Neural cell (in vitro differentiated cells): ENCODE data around the gene CACNA1D. TPM values are rescaled to one million over a fixed set of nuclear protein-coding genes. Genes with fewer than 3 reads are reported as not detected.

ENCODE experiments used
- H2AFZ ChIP-seq: fragments of 200-600, 300-800 bp; sonication (generic), shearing (Covaris generic); 2 replicates; pipeline ENCODE4 v1.6.0; 2014; ENCODE audit warnings: low read depth, mild to moderate bottlenecking, antibody characterized with exemption, low read length, moderate library complexity
- H3F3A ChIP-seq: fragments of 200-600 bp; shearing (Covaris generic); 2 replicates; pipeline ENCODE4 v1.6.1; 2016; ENCODE audit warnings: mild to moderate bottlenecking, moderate library complexity, mixed read lengths, antibody characterized with exemption, low read length; ENCODE audit not compliant: insufficient read depth, poor library complexity, severe bottlenecking
- H3K27ac ChIP-seq: fragments of 200-600, 300-800 bp; sonication (generic), shearing (Covaris generic); 2 replicates; pipeline ENCODE4 v1.5.1; 2014; ENCODE audit warnings: mild to moderate bottlenecking, low read length, moderate library complexity
- H3K27me3 ChIP-seq: fragments of 300-800, 200-600 bp; sonication (generic), shearing (Covaris generic); 2 replicates; pipeline ENCODE4 v1.6.0; 2014; ENCODE audit warnings: mild to moderate bottlenecking, low read depth, low read length, moderate library complexity; ENCODE audit not compliant: insufficient read depth
- H3K36me3 ChIP-seq: fragments of 300-800, 200-600 bp; sonication (generic), shearing (Covaris generic); 2 replicates; pipeline ENCODE4 v1.5.1; 2014; ENCODE audit warnings: mild to moderate bottlenecking, antibody characterized with exemption, low read length, moderate library complexity; ENCODE audit not compliant: insufficient read depth
- H3K4me2 ChIP-seq: fragments of 300-800, 200-600 bp; sonication (generic), shearing (Covaris generic); 2 replicates; pipeline ENCODE4 v1.6.0; 2014; ENCODE audit warnings: mild to moderate bottlenecking, low read length
- H3K4me3 ChIP-seq: fragments of 300-800, 200-600 bp; sonication (generic), shearing (Covaris generic); 2 replicates; pipeline ENCODE4 v1.5.1; 2014; ENCODE audit warnings: mild to moderate bottlenecking, low read length, moderate library complexity
- H3K79me2 ChIP-seq: fragments of 200-600 bp; shearing (Covaris generic); replicated peaks from 2 replicates; pipeline ENCODE4 v1.6.0; 2014; ENCODE audit warnings: mild to moderate bottlenecking, low read length, moderate library complexity; ENCODE audit not compliant: insufficient read depth
- H3K9ac ChIP-seq: fragments of 300-800, 200-600 bp; sonication (generic), shearing (Covaris generic); 2 replicates; pipeline ENCODE4 v1.6.1; 2016; ENCODE audit warnings: mild to moderate bottlenecking, low read length, mixed read lengths
- H3K9me2 ChIP-seq: fragments of 200-600 bp; shearing (Covaris generic); 2 replicates; pipeline ENCODE4 v1.6.1; 2016; ENCODE audit warnings: mild to moderate bottlenecking, low read length, mixed read lengths; ENCODE audit not compliant: insufficient read depth
- H3K9me3 ChIP-seq: fragments of 200-600, 300-800 bp; sonication (generic), shearing (Covaris generic); 2 replicates; pipeline ENCODE4 v1.6.1; 2016; ENCODE audit warnings: mild to moderate bottlenecking, mixed run types, low read length, moderate library complexity, mixed read lengths
- H4K20me1 ChIP-seq: fragments of 200-600 bp; shearing (Covaris generic); 2 replicates; pipeline ENCODE4 v1.6.1; 2016; ENCODE audit warnings: mild to moderate bottlenecking, mixed run types; ENCODE audit not compliant: insufficient read depth
- CTCF ChIP-seq: fragments of 450-650 bp; IDR thresholded peaks from 2 replicates; pipeline ENCODE4 v1.5.1; 2014; ENCODE audit warnings: antibody characterized with exemption, mild to moderate bottlenecking, moderate library complexity; ENCODE audit not compliant: poor library complexity, severe bottlenecking
- EP300 ChIP-seq: fragments of 450-650 bp; conservative IDR thresholded peaks from 2 replicates; pipeline ENCODE4 v1.6.1; 2014; ENCODE audit warnings: antibody characterized with exemption, mild to moderate bottlenecking, moderate library complexity; ENCODE audit not compliant: poor library complexity, severe bottlenecking
- EZH2 ChIP-seq: fragments of 200-600, 300-800 bp; shearing (Covaris generic), sonication (generic); IDR thresholded peaks from 2 replicates; pipeline ENCODE4 v1.6.1; 2014; ENCODE audit warnings: antibody characterized with exemption, low read length, borderline replicate concordance, mild to moderate bottlenecking; ENCODE audit not compliant: insufficient read depth, poor library complexity, severe bottlenecking
- MXI1 ChIP-seq: fragments of 450-650 bp; conservative IDR thresholded peaks from 2 replicates; pipeline ENCODE4 v1.6.1; 2014; ENCODE audit warnings: antibody characterized with exemption, mild to moderate bottlenecking; ENCODE audit not compliant: poor library complexity, severe bottlenecking
- POLR2AphosphoS5 ChIP-seq: IDR thresholded peaks from 2 replicates; pipeline ENCODE4 v1.6.1; 2012
- RAD21 ChIP-seq: fragments of 450-650 bp; conservative IDR thresholded peaks from 2 replicates; pipeline ENCODE4 v1.6.1; 2014; ENCODE audit warnings: antibody characterized with exemption, mild to moderate bottlenecking, moderate library complexity
- REST ChIP-seq: IDR thresholded peaks from 2 replicates; pipeline ENCODE4 v1.6.1; 2012; ENCODE audit warnings: borderline replicate concordance
- SMC3 ChIP-seq: fragments of 450-650 bp; conservative IDR thresholded peaks from 2 replicates; pipeline ENCODE4 v1.6.1; 2014; ENCODE audit warnings: antibody characterized with exemption, mild to moderate bottlenecking, moderate library complexity; ENCODE audit not compliant: poor library complexity
- TAF1 ChIP-seq: IDR thresholded peaks from 2 replicates; pipeline ENCODE4 v1.6.1; 2012; ENCODE audit warnings: low read depth
- polyA plus RNA-seq: library from polyadenylated mRNA; depleted of rRNA; stranded (reverse); fragments of >200 nt; gene quantifications from 2 replicates; pipeline ENCODE4 v1.2.3, GENCODE V29; 2014

CACNA1D gene
- polyA plus RNA-seq, 1 donor from 2014 or later, result 22.5 TPM

GRCh38 chr3:53547327-53547726, 52.9 kb downstream of the CACNA1D start:
- Histone ChIP-seq H4K20me1 (no peaks in the 10 kb centered on the region), H3K4me3 (no peak overlapping the region), H3K9me2 (no peaks in the 10 kb centered on the region), H3K79me2 (no peaks in the 10 kb centered on the region), H3K9ac (no peak overlapping the region), H2AFZ (no peak overlapping the region), H3K27me3 (no peaks in the 10 kb centered on the region), H3K27ac (no peak overlapping the region), H3F3A (no peaks in the 10 kb centered on the region), H3K36me3 (no peaks in the 10 kb centered on the region), H3K4me2 (no peak overlapping the region), H3K9me3 (no peaks in the 10 kb centered on the region)
- TF ChIP-seq TAF1, result no peak
- no peak for TF ChIP-seq REST
- no peak for TF ChIP-seq EP300
- no peak for TF ChIP-seq RAD21
- TF ChIP-seq CTCF, result no peak
- TF ChIP-seq EZH2, result no peak
- TF ChIP-seq SMC3, result no peak
- no peak for TF ChIP-seq MXI1
- no peak for TF ChIP-seq POLR2AphosphoS5

- no peaks in the 10 kb centered on the region for H3F3A ChIP-seq
- H3K79me2 ChIP-seq, result no peaks in the 10 kb centered on the region
- H3K36me3 ChIP-seq, result no peaks in the 10 kb centered on the region
- no peak overlapping the region for H3K9ac ChIP-seq
- H3K4me2 ChIP-seq, result no peak overlapping the region
- TF ChIP-seq EP300 (no peak), REST (no peak), TAF1 (no peak), EZH2 (no peak), RAD21 (no peak)
- H2AFZ ChIP-seq, result no peak overlapping the region
- no peaks in the 10 kb centered on the region for H3K9me3 ChIP-seq
- no peak overlapping the region for H3K4me3 ChIP-seq
- no peak overlapping the region for H3K27ac ChIP-seq
- no peaks in the 10 kb centered on the region for H4K20me1 ChIP-seq
- H3K9me2 ChIP-seq, result no peaks in the 10 kb centered on the region
- H3K27me3 ChIP-seq, result no peaks in the 10 kb centered on the region
Observed at GRCh38 chr3:53550005-53550620, 55.7 kb downstream of the CACNA1D start.
